COLO829 (cell line): Measurements from ENCODE around the gene TAF8.
"Not testable (repeated sequence)": the region's sequence is repeated elsewhere in the genome, so short reads cannot be mapped to it uniquely, and the experiment has no call there.

Experiments
- DNase-seq: peaks from one replicate; pipeline ENCODE4 v3.0.0; 2012; ENCODE audit warnings: low spot score

TAF8 gene

GRCh38 chr6:42029062-42029685, 21.1 kb upstream of the TAF8 start:
- no peak for DNase-seq

DNA sequence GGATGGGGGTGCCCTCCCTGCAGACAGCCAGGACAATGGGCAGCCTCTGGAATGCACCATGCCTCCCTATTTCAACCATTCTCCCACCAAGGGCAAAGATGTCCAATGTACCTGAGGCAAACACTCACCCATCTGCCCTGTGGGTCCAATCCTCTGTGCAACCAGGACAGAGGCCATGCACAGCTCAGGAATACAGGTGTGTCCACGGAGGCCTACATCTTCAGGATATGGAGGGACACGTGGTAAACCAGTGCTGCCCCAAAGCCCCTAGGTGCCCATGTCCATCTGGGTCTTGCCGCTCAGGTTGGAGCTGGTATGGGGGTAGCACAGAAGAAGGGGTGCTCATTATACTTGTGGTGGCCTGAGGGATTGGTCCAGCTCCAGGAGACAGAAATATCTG, 20.4 kb upstream of the TAF8 start:
- DNase-seq = no peak

DNA sequence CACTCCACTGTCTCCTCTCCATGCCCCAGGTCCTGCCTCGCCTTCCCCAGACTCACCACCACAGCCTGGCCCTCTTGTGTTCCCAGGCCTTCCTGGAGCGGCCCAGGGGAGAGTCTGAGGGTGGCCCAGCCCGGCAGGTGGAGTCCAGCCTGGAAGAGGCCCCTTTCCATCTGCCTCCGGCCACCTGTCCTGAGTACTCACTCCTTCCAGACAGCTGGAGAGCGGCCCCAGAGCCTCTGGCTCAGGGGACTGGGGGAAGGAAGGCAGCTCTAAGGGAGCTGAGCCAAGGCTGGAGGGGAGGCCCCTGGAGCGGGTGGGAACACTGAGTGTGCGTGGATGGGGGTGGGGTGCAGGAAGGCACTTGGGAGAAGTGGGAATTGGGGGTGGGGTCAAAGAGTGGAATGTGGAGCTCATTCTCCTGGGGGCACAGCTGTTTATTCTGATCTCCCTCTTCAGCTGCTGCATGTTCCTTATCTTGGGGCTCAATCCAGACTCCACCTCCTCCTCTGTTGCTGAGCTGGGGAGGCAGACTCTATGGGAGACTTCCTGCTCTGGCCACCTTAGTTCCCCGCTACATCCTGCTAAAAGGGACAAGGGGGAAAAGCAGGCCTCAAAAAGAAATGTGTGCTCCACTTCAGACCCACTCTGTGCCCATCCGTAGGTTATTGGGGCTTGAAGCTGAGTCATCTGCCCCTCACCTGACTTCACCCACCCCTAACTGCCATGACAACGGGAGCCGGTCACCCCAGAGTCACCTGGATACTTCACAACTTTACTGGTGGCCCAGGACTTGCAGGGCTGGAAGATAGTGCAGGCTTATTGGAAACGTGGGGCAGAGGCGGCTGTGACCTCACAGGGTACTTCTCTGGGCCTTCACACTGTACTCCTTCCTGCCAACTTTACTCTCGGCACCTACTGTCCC, 19.5 kb upstream of the TAF8 start:
- no peak for DNase-seq

- no peak for DNase-seq
Measured at GRCh38 chr6:42032366-42032765, 18.0 kb upstream of the TAF8 start.

DNA sequence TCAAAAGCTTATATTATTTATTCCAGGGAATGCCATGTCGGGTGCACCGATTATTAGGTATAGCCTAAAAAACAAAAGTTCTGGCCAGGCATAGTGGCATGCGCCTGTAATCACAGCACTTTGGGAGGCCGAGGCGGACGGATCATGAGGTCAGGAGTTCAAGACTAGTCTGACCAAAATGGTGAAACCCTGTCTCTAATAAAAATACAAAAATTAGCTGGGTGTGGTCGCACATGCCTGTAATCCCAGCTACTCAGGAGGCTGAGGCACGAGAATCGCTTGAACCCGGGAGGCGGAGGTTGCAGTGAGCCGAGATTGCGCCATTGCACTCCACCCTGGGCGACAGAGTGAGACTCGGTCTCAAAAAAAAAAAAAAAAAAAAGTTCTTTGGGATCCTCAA, 12.7 kb upstream of the TAF8 start:
- DNase-seq = not testable (repeated sequence)

DNA sequence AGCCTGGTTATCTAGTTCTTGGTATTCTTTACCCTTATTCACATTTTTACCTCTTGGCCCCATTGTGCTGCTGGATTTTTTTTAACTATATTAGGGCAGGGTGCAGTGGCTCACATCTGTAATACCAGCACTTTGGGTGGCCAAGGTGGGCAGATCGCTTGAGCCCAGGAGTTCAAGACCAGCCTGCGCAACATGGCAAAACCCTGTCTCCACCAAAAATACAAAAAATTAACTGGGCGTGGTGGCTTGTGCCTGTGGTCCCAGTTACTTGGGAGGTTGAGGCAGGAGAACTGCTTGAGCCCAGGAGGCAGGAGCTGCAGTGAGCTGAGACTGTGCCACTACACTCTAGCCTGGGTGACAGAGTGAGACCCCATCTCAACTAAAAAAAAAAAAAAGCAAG, 12.2 kb upstream of the TAF8 start:
- DNase-seq = no peak

DNA sequence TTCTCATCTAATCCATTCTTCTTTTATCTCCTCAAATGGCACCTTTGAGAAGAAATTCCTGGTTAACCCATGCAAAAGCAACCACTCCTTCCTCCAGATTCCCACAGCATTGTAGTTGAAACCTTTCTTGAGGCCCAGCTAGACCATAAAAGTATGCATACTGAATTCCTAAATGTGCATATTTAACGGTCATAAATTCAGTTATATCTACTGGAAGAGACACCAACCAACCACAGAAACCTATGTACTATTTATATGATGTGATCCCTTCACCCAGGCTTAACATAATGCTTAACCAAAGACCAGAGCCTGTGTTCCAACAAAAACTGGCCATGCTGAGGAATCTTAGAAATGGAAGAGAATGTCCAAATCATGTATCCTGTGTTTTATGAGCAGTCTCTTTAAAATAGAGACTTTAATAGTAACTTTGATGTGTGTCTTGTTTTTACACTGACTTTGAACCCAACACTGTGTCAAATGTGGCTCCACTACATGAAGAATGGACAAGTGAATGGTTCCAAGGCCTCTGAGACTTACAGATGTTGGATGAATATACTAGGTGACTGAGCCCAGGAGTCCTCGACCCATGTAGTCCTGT, 11.4 kb upstream of the TAF8 start:
- DNase-seq = no peak

DNA sequence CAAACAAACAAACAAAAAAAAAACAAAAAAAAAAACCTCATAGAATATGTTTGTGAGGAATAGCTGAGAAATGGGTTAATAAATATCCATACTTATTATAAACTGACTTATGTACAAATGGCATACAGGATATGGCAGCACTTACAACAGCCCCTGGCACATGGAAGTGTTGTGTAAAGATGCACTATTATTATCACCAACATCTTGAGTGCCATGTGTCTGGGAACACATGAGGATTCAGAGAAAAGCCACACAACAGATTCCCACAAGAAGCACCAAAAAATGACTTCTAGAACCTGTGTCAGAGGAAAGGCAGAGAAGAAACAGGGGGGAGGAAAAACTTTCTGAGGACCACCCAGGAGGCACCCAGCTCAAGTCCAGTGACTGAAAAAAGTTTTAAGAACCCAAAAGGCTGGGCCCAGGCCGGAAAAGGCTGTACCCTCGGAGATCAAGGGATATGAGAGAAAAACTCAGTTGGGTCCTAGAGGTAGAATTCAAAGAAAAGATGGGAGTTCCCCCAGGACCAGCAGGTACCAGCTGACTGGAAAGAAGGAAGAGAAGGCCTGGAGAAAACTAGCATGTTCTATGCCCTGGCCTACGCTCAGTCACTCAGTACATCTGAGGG, 9.4 kb upstream of the TAF8 start:
- no peak for DNase-seq

DNA sequence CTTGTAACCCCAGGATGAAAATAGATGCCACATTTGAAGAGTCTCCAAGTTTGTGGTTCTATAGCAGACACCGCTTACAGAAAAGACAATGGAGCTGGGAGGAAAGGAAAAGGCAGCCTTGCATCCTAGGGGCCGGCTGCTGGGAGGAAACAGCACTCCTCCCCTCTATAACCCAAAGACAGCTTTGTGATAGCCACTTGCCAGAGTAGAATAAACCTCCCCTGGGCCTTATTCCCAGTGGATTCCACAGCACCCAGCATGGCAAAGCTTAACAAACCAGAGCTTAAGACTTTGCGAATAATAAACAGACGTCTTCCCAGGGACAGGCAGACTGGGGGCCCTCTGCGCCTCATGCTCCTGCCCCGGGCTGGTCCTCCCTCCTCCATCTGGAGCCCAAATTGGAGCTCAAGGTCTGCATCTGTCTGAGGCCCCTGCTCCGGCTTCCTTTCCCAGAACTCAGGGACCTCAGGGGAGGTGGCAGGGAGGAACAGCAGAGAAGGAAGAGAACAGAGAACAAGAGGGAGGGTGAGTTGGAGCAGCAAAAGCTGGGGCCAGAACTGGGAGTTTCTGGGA, 8.8 kb upstream of the TAF8 start:
- no peak for DNase-seq

- DNase-seq = no peak
Measured at GRCh38 chr6:42042108-42042507, 8.2 kb upstream of the TAF8 start.

GRCh38 chr6:42043787-42044475, 6.4 kb upstream of the TAF8 start:
- DNase-seq = peak; percentile 84

GRCh38 chr6:42045538-42046460, 4.5 kb upstream of the TAF8 start:
- DNase-seq = peak; percentile 35

- DNase-seq = no peak
Measured at GRCh38 chr6:42046464-42047212, 3.7 kb upstream of the TAF8 start.

- no peak for DNase-seq
Measured at GRCh38 chr6:42047213-42047590, 3.1 kb upstream of the TAF8 start.

GRCh38 chr6:42047790-42048405, 2.4 kb upstream of the TAF8 start:
- DNase-seq = no peak

- no peak for DNase-seq
Measured at GRCh38 chr6:42049116-42049809, 1.1 kb upstream of the TAF8 start.

- no peak for DNase-seq
Measured at GRCh38 chr6:42049948-42050296, 402 bp upstream of the TAF8 start.

DNA sequence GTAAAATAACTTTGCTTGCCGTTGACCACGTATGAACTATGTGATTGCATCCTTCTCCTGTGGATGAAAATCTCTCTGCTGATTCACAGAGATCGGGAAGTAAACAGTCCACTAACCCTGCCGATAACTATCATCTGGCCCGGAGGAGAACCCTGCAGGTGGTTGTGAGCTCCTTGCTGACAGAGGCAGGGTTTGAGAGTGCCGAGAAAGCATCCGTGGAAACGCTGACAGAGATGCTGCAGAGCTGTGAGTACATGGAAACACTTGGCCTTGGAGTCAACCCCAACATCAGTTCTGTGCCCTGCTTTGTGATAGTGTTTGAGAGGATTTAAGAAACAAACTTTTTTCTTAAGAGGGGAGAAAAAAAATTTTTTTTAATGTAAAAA, 937 bp downstream of the TAF8 start:
- no peak for DNase-seq

DNA sequence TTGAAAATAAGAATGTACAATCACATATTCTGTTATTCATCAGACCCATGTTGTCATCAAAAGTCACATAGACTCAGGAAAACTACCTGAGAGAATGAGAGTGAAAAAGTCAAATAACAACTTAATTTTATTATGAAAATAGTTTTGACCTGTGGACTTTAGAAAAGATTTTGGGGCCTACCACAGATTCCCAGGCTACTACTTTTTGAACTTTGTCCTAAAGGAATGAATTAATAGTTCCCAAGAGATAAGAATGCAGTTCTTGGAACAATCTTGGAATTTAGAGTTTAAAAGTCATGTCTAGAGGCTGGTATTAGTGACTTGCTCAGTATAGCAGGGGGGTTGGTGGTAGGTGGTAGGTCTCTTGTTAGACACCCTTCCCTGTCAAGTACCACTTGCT, 3.3 kb downstream of the TAF8 start:
- no peak for DNase-seq
